GM19025 (cell line): ENCODE data around the gene ARHGAP22.

Experiments
- ATAC-seq: cut with Tn5 transposase; IDR thresholded peaks from one replicate; pipeline ENCODE4 v1.9.1; 2021; ENCODE audit warnings: mild to moderate bottlenecking, low read depth, moderate library complexity; ENCODE audit not compliant: unreplicated experiment

Gene ARHGAP22

GRCh38 chr10:48469516-48470020 is 135.3 kb downstream of the ARHGAP22 start:
- ATAC-seq, result no peak

- no peak for ATAC-seq
Observed at GRCh38 chr10:48468866-48469511, 135.9 kb downstream of the ARHGAP22 start.

- no peak for ATAC-seq
Observed at GRCh38 chr10:48468130-48468790, 136.6 kb downstream of the ARHGAP22 start.

DNA sequence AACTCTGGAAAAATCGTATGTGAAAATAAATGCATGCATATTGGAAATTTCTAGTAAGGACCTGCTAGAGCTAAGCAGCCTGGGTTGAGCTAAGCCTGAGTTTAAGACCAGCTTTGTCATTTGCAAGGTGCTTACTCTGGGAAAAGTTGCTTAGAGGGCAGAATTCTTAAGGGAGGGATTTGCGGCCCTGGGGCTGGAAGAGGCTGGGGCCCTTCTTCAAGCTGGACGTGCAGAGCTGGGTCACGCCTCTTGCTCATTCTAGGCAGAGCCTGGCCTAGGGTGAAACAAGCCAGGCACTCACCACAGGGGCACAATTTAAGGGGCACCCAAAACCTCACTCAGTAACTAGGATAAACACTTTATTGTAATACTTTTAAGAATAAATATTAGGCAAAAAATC is 137.2 kb downstream of the ARHGAP22 start:
- no peak for ATAC-seq

DNA sequence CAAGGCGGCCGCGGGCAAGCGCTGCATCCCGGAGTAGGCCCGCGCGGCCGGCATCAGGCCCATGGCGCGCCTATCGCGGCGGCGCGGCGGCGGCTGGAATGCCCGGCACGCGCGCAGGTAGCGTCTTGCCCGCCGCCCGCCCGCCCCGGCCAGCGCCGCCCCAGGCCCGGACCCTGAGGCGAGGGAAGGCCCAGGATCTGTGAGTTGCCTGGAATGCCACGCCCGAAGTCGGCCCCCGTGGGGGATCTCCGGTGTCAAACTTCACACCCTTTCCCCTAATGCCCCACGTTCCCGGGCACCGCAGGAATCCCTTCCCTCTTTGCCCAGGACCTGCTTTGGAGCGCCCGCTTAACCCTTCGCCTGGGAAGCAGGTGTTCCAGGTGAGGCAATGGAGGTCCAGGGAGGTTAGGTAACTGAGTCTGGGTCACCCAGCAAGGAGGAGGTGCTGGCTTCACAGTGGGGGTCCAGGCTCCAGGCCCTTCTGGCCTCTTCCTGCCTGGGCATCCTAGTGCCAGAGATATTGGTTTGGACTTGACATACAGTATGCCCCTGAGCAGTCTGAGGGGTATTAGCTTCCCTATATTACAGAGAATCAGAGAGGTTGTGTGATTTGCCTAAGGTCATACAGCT is 138.1 kb downstream of the ARHGAP22 start:
- no peak for ATAC-seq

DNA sequence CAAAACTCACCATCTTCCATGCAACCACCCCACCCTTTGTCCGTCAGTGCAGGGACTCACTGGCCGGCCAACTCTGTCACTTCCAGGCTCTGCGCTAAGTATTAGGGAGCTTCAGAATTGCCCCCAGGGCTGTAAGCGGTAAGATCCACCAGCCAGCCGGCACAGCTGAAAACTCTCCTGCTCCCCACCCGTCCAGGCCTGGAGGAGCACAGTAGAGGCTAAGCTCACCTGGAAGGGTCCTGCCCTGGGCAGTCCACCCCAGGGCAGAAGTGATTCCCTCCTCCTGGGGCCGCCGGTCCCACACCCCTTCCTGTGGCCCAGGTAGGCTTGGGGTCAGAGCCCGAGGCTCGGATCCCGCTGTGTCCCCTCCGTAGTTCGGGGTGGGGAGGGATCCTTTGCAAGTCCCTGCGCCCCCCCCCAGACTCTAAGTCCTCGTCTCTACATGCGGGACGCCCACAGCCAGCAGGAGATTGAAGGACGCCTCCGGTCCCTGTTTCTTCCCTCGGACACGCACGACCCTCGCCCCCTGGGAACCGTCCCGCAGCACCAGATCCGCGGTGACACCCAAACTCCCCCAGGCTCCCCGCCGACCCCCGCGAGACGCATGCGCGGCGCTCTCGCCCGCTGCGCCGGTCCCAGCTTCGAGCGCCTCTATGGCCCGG is 138.9 kb downstream of the ARHGAP22 start:
- ATAC-seq, result no peak

DNA sequence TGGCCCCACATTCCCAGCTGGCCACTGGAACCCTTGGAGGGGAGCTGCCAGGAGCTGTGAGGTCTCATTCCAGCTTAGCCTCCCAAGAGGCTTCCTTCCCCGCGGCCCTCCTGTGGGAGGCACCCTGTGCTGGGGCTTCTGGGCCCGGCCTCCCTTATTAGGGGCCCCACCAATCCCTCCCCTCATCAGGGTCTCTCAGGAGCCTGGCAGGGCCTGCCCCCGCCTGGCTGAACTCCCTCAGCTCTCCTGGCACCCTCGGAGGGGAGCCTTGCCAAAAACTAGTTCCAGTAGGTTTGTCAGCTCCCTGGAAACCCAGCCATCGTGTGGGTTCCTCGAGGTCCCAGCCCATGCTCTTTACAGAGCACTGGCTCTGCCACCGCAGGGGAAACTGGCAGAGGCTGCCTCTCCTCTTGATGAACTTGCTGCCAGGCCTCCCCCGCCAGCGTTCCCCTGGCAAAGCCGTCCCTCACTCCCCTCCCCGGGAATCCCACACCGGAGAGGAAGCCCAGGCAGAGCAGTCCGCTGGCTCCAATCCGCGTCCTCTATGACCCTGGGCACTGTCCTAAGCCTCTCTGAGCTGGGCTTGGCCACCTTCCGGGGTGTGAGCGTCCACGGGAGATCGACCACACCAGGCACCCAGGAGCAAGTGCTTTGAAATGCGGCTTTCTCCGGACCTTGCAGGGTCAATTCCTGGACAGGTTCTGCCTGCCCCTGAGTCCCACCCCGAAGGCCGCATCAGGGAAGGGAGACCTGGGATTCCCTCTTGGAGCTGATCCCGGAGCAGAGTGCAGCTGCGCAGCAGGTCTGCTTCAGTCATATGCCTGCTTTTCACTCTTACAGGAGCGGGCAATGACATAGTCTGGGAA is 139.8 kb downstream of the ARHGAP22 start:
- ATAC-seq, result no peak

DNA sequence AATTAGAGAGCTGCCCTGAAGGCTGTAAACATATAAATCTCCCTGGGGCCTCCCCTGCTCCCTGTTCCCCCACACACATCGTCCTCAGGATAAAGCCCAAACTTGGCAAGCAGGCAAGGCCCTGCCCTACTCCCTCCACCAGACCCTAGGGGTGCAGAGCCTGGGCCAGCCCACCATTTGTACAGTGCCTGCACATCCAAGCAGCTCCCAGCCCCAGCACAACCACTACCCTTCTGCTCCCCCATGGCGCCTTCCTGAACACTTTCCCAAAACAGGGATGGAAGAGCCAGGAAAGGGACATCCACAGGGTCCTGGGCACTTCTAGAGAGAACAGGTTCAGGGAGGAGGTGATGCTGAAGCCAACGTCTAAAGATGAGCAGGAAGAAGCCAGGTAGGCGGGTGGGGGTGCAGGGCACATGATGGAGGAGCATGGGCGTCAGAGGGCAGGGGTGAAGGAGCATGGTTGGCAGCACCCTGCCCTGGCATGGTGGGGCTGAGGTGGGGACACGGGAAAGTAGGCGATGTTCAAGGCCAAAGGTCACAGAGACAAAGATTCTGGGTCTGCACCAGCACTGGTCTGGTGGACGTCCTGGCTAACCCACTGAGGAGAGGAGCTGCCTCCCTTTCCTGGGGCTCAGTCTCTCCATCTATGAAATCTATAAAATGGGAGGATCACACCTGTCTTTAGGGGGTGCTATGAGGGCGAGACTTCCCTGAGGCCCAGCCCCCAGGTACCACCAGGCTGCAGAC is 140.6 kb downstream of the ARHGAP22 start:
- ATAC-seq, result no peak

- no peak for ATAC-seq
Observed at GRCh38 chr10:48463318-48464003, 141.4 kb downstream of the ARHGAP22 start.

DNA sequence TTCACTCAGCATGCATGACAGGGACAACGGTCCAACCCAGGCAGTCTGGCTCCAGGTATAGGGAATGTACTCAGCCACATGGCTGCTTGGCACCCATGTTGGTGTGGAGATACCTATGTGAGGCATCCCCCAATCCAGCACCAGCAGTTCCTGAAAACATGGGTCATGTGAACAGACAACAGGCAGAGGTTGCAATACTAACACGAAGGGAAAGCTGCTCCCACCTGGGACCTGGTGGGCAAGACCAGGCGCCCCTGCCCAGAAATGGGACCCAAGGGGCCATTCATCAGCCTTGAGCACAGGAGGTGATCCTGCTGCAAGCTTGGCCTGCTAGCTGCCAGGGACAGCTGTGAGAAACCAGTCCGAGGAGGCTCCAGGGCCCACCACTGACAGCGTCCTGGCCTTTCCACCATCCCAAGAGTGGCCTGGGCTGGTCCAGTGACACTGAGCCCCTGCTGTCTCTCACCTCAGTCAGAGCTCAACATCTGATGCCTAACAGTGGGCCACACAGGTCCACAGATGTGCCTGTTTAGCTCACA is 142.3 kb downstream of the ARHGAP22 start:
- ATAC-seq, result no peak

DNA sequence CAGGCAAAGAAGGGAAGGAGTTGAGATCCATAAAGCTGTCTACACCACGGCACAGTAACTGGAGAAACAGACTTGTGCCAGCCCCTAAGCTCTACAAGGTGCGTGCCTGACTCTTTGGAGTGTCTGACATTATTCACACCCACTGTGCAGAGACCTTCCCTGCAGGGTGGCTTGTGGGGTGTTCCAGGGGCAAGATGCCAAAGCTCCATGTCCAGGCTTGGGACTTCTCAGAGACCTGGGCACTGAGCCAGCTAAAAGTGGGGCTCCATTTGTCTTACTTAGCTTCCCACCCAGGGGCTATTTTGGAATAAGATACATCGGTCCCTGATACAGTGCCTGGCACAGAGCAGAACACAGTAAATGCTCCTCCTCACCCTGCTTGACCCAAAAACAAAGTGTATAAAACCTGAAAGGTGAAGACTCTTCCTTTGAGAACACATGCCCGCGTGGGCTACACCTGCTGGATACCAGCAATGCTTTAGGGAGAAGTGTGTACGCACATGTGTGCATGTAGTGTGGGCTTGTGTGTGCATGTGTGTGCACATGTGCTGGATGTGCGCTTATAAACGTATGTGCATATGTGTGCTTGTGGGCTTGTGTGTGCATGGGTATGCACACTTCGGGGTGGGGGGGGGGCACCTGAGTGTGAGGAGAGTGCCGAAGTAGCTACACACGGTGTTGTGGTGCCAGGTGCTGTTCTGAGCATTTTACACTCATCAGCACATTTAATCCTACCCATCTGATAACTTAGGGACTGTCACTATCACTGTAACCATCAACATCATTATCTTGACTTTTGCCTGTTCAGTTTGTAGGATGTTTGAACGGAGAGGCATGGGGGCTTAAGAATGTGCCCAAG is 143.0 kb downstream of the ARHGAP22 start:
- ATAC-seq, result no peak

DNA sequence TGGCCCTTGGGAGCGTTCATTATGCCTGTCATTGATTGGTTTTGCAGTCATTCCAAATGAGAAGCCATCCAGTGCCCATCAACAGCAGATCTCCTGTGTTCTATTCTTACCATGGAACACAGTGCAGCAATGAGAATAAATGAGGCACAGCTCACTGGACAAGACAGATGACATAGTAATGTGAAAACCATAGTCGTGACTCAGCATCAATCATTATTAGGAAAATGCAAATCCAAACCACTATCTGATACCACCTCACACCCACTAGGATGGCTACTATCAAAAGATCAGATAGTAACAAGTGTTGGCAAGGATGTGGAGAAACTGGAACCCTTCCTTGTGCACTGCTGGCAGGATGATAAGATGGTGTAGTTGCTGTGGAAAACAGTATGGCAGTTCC is 144.7 kb downstream of the ARHGAP22 start:
- no peak for ATAC-seq

- ATAC-seq, result no peak
Observed at GRCh38 chr10:48459270-48460150, 145.4 kb downstream of the ARHGAP22 start.

DNA sequence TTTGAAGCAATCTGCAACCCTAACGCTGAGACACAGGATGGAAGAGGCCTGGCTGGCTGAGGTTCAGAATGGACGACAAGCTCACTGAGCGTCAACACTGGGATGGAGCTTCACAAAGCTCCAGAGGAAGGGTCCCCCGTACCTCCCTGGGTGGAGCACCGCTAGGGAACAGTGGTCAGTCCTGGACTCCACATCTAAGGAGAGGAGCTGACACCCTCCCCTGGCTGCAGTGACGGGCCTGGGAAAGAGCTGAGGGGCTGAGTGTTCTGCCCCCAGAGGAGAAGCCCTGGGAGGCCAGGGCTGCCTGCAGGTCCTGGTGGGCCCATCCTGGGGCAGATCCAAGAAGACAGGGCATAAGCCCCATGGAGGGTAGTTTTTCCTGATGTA is 146.2 kb downstream of the ARHGAP22 start:
- no peak for ATAC-seq

DNA sequence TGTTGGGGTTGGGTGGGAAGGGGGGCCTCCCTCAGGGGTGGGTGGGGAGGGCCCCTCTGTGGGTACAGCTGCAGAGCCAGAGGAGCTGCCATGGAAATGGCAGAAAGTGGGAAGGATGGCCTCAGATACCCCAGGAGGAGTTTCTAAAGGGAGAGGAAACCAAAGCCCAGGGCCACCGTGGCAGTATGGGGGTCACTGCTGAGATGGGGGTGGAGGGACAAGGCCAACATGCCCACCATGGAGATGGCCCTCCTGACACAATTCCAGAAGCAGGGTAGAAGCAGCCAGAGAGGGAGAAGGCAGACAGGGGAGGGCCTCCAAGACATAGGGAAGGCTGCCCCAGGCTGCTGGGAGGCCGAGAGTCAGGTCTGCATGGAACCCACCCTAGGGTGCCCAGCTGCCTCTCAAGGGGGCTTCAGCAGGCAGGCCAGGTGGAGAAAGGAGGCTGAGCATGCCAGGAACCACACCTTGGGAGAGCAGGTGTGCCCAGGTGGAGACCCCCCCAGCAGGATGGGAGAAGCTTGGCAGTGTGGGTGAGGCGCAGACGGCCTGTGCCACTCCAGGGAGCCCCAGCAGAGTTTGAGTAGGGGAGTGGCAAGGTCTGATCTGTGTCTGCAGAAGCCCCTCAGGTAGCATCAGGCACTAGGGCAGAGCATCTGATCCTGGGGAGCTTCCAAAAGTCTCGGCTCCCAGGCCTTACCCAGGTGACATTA is 146.8 kb downstream of the ARHGAP22 start:
- ATAC-seq, result no peak
